Measurements from ENCODE around the gene ZNF598.

DNA sequence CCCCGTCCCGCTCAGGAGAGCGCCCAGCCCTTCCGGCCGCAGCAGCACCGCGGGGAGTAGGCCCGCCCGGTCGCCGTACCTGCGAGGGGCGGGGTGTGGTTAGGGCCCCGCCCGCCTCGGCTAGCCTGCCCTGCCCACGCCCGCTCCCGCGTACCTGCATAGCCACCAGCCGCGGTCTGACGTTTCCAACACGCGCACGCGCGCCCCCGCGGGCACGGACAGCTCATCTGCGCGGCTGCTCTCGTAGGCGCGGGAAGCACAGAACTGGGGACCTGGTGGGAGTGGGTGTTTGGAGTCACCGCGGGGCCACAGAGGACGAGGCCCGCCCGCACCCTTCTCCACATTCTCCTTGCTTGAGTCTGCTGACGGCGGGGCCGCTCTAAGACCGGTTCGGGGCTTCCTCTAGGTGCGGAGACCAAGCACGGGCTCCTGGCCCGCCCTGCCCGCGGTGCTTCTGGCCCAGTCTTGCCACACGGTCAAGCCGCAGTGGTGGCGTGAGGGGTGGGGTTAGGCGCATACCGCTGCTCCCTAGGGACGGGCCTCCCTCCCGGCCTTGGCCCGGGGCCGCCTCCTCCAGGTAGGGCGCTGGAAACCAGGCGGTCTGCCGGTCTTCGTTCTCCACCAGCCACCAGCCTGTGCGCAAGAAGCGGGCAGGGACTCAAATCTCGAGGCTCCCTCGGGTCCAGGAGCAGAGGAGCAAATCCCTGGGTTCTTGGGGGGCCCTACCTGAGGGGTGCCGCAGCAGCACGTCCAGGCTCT is 30.2 kb downstream of the ZNF598 start:
- TF ChIP-seq ZNF274 (IDR thresholded peaks at IDR 0.05; ENCODE audit: low read depth, low read length) (no peak), SUZ12 (IDR thresholded peaks at IDR 0.05; ENCODE audit: extremely low read depth, insufficient read depth, insufficient read length) (no peak)
